Measurements from ENCODE around the gene ITPKC. TPM values are rescaled to one million over a fixed set of nuclear protein-coding genes. Genes with fewer than 3 reads are reported as not detected.
"Not testable (repeated sequence)": the region's sequence is repeated elsewhere in the genome, so short reads cannot be mapped to it uniquely, and the experiment has no call there.

ITPKC gene
- total RNA-seq, 2 experiments from 2014 or later: 4.6 to 5.6 TPM

GRCh38 chr19:40755248-40755624, 38.3 kb downstream of the ITPKC start:
- peak overlapping the region; percentile 78 for H3K4me3 Mint-ChIP-seq
- no peaks in the 10 kb centered on the region for H3K9me3 Mint-ChIP-seq (ENCODE audit: low read depth)
- DNase-seq: no peak
- H3K27ac Mint-ChIP-seq: peak overlapping the region; percentile 97
- intact Hi-C loops (cut with DNase I, micrococcal nuclease): loop anchor here in 1 of 2 experiments (1.0 kb wide), 2 partner anchors 22 to 92 kb away; no protein-coding TSS in a partner anchor
- peaks cover 71% of the 10 kb centered on the region for H3K36me3 Mint-ChIP-seq (ENCODE audit: low read depth)
- POLR2A ChIA-PET: interaction anchor here (0.7 to 1.8 kb wide), 4 partner anchors 8 to 334 kb away, joined by 3 to 13 read pairs (median 4); partner anchors contain the start of gene RAB4B
- ATAC-seq: no peak
- no peaks in the 10 kb centered on the region for H3K27me3 Mint-ChIP-seq
- H3K4me1 Mint-ChIP-seq: peaks cover 51% of the 10 kb centered on the region
- CTCF ChIA-PET: interaction anchor here (0.6 to 4.5 kb wide), 6 partner anchors 11 to 138 kb away, joined by 3 to 24 read pairs (median 4); partner anchors contain the start of gene RAB4B

DNA sequence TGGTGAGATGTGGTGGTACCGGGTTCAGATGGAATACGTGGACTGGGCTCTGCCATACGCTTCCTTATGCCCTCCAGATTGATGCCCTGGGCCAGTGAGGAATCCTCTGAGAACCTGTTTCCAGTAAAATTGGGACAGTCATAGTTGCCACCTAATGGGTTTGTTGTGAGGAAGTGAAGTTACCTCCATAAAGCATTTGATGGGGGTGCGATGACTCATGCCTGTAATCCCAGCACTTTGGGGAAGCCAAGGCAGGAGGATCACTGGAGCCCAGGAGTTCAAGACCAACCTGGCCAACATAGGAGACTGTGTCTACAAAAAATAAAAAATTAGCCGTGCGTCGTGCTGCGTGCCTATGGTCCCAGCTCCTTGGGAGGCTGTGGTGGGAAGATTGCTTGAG, 38.9 kb downstream of the ITPKC start:
- Mint-ChIP-seq H3K27me3 (no peaks in the 10 kb centered on the region), H3K27ac (peak overlapping the region; percentile 97), H3K4me1 (peaks cover 55% of the 10 kb centered on the region), H3K9me3 (ENCODE audit: low read depth) (no peaks in the 10 kb centered on the region), H3K36me3 (ENCODE audit: low read depth) (peaks cover 75% of the 10 kb centered on the region), H3K4me3 (peak overlapping the region; percentile 78)
- DNase-seq (no peak), ATAC-seq (no peak)
- intact Hi-C loops (cut with DNase I, micrococcal nuclease): loop anchor here in 1 of 2 experiments (1.0 kb wide), 2 partner anchors 22 to 92 kb away; no protein-coding TSS in a partner anchor
- POLR2A ChIA-PET: no interaction called here
- CTCF ChIA-PET: interaction anchor here (1.9 to 4.5 kb wide), 2 partner anchors 22 to 52 kb away, joined by 11 to 24 read pairs; partner anchors contain the start of gene RAB4B

DNA sequence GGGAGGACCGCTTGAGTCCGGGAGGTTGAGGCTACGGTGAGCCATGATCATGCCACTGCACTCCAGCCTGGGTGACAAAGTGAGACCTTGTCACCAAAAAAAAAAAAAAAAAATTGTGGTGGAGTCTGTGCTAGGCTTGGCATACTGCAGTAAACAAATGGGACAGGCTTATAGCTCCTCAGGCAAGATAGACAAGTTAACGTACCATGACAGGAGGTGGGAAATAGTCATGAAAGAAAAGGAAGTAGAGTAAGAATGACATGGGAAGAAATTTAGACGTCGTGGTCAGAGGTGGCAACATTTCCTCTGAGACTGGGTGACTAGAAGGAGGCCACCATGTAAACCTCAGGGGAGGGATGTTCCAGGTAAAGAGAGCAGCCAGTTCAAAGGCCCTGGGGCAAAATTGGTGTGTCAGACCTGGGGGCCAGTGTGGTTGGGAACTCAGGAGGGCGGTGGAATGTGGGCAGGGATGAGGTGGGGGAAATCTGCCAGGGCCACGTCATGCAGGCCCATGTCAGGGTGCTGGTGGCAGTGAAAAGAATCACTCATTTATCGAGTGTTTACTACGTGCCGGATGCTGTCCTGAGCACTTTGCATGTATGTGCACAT, 39.7 kb downstream of the ITPKC start:
- ATAC-seq: peak; percentile 28
- CTCF ChIA-PET: interaction anchor here (1.9 to 2.5 kb wide), 2 partner anchors 21 to 51 kb away, joined by 5 to 11 read pairs; no protein-coding TSS in a partner anchor
- intact Hi-C loops (cut with DNase I, micrococcal nuclease): no loop called here
- peak; percentile 62 for DNase-seq
- Mint-ChIP-seq H3K27me3 (no peaks in the 10 kb centered on the region), H3K27ac (peak overlapping the region; percentile 69), H3K9me3 (ENCODE audit: low read depth) (no peaks in the 10 kb centered on the region), H3K4me3 (peak overlapping the region; percentile 18), H3K4me1 (peaks cover 58% of the 10 kb centered on the region), H3K36me3 (ENCODE audit: low read depth) (peaks cover 74% of the 10 kb centered on the region)
- POLR2A ChIA-PET: interaction anchor here (0.6 to 0.7 kb wide), 2 partner anchors 26 to 373 kb away, joined by 3 to 5 read pairs; no protein-coding TSS in a partner anchor

DNA sequence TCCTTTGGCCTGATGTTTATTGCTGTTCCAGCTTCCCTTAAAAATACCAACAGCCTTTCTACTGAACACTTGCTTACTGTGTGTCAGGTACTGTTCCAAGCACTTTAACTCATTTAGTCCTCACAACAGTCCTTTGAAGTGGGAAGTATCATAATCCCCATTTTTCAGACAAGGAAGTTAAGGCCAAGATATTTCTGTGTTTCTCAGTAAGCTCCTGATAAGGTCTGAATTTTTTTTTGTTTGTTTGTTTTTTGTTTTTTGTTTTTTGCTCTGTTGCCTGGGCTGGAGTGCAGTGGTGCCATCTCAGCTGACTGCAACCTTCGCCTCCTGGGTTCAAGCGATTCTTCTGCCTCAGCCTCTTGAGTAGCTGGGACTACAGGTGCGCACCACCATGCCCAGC, 41.6 kb downstream of the ITPKC start:
- Mint-ChIP-seq H3K9me3 (ENCODE audit: low read depth) (no peaks in the 10 kb centered on the region), H3K36me3 (ENCODE audit: low read depth) (peaks cover 76% of the 10 kb centered on the region), H3K4me3 (no peak overlapping the region), H3K4me1 (peaks cover 67% of the 10 kb centered on the region), H3K27me3 (no peaks in the 10 kb centered on the region), H3K27ac (peak overlapping the region; percentile 58)
- DNase-seq (no peak), ATAC-seq (no peak)
- POLR2A ChIA-PET: interaction anchor here (2.0 kb wide), 1 partner anchor 19 kb away, joined by 7 read pairs; the partner anchor contains the start of gene RAB4B
- intact Hi-C loops (cut with DNase I, micrococcal nuclease): no loop called here
- CTCF ChIA-PET: interaction anchor here (1.0 to 2.5 kb wide), 4 partner anchors 11 to 45 kb away, joined by 3 to 5 read pairs (median 4); no protein-coding TSS in a partner anchor

DNA sequence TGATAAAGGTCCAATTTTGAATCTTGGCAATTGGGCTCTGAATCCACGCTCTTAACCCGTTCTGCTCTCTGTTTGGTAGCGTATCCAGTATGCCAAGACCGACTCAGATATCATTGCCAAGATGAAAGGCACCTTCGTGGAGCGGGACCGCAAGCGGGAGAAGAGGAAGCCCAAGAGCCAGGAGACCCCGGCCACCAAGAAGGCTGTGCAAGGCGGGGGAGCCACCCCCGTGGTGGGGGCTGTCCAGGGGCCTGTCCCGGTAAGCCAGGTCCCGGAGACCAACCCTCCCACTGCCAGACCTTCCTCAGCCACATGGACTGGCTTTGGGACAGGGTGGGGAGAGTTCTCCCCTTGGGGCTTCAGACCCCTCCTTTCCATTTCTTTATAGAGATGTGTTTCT, 42.4 kb downstream of the ITPKC start:
- CTCF ChIA-PET: interaction anchor here (2.5 kb wide), 1 partner anchor 18 kb away, joined by 5 read pairs; no protein-coding TSS in a partner anchor
- Mint-ChIP-seq H3K36me3 (ENCODE audit: low read depth) (peaks cover 81% of the 10 kb centered on the region), H3K9me3 (ENCODE audit: low read depth) (no peaks in the 10 kb centered on the region), H3K27me3 (no peaks in the 10 kb centered on the region), H3K4me3 (no peak overlapping the region), H3K27ac (no peak overlapping the region), H3K4me1 (peaks cover 72% of the 10 kb centered on the region)
- POLR2A ChIA-PET: interaction anchor here (2.0 kb wide), 1 partner anchor 18 kb away, joined by 7 read pairs; the partner anchor contains the start of gene RAB4B
- intact Hi-C loops (cut with DNase I, micrococcal nuclease): no loop called here
- no peak for ATAC-seq
- DNase-seq: no peak

- peaks cover 77% of the 10 kb centered on the region for H3K36me3 Mint-ChIP-seq (ENCODE audit: low read depth)
- ChIA-PET CTCF (interaction anchor here (0.7 to 1.1 kb wide), 2 partner anchors 44 to 72 kb away, joined by 3 read pairs; no protein-coding TSS in a partner anchor), POLR2A (interaction anchor here (1.3 kb wide), 1 partner anchor 9 kb away, joined by 3 read pairs; no protein-coding TSS in a partner anchor)
- H3K4me3 Mint-ChIP-seq: no peak overlapping the region
- H3K27me3 Mint-ChIP-seq: no peaks in the 10 kb centered on the region
- peak overlapping the region; percentile 61 for H3K27ac Mint-ChIP-seq
- H3K9me3 Mint-ChIP-seq (ENCODE audit: low read depth): no peaks in the 10 kb centered on the region
- peaks cover 56% of the 10 kb centered on the region for H3K4me1 Mint-ChIP-seq
- DNase-seq (no peak), ATAC-seq (no peak)
- intact Hi-C loops (cut with DNase I, micrococcal nuclease): no loop called here
Observed at GRCh38 chr19:40762754-40763470, 46.0 kb downstream of the ITPKC start.

DNA sequence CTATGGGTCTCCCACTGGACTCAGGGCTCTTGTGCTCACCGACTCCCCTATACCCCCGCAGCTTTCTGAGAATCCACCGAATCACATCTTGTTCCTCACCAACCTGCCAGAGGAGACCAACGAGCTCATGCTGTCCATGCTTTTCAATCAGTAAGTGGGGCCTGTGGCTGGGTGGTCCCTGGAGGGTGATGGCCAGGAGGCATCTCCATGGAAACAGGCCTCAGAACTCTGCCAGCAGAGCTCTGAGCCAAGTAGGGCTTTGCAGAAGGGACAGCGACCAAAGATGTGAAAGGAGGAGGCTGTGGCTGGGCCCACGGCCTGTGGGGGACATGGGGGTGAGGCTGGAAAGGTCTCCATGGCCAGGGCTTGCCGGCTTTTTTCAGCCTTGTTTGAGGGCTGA, 46.6 kb downstream of the ITPKC start:
- ATAC-seq: no peak
- ChIA-PET POLR2A (interaction anchor here (1.3 kb wide), 1 partner anchor 9 kb away, joined by 3 read pairs; no protein-coding TSS in a partner anchor), CTCF (interaction anchor here (0.6 to 1.1 kb wide), 3 partner anchors 44 to 1025 kb away, joined by 3 read pairs; no protein-coding TSS in a partner anchor)
- Mint-ChIP-seq H3K4me1 (peaks cover 52% of the 10 kb centered on the region), H3K36me3 (ENCODE audit: low read depth) (peaks cover 72% of the 10 kb centered on the region), H3K4me3 (no peak overlapping the region), H3K9me3 (ENCODE audit: low read depth) (no peaks in the 10 kb centered on the region), H3K27ac (no peak overlapping the region), H3K27me3 (no peaks in the 10 kb centered on the region)
- no peak for DNase-seq
- intact Hi-C loops (cut with DNase I, micrococcal nuclease): no loop called here

DNA sequence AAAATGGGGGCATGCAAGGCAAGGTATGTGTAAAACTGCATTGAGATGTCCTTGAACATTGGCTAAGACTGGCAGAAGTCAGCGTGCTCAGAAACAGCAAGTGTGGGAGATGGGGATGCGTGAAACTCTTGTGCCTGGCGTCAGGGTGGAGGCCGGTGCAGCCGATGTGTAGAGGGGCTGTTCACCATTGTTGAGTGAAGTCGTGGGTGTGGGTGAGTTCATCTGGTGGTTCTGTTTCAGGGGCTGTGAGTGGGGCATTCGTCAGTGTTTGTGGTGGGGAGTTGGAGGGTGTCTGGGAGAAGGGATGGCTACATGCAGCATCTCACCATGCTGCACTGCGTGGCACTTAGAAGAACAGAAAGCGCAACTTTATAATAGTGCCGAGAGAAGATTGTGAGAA, 47.1 kb downstream of the ITPKC start:
- Mint-ChIP-seq H3K9me3 (ENCODE audit: low read depth) (no peaks in the 10 kb centered on the region), H3K4me3 (no peak overlapping the region), H3K27me3 (no peaks in the 10 kb centered on the region), H3K36me3 (ENCODE audit: low read depth) (peaks cover 74% of the 10 kb centered on the region), H3K27ac (peak overlapping the region; percentile 48), H3K4me1 (peaks cover 52% of the 10 kb centered on the region)
- ChIA-PET CTCF (interaction anchor here (0.6 to 1.1 kb wide), 2 partner anchors 43 to 1025 kb away, joined by 3 read pairs; no protein-coding TSS in a partner anchor), POLR2A (interaction anchor here (1.3 kb wide), 1 partner anchor 10 kb away, joined by 3 read pairs; no protein-coding TSS in a partner anchor)
- ATAC-seq (no peak), DNase-seq (no peak)
- intact Hi-C loops (cut with DNase I, micrococcal nuclease): no loop called here

GRCh38 chr19:40766385-40766784, 49.5 kb downstream of the ITPKC start:
- H3K4me1 Mint-ChIP-seq: peaks cover 39% of the 10 kb centered on the region
- ChIA-PET POLR2A (interaction anchor here (1.6 kb wide), 1 partner anchor 16 kb away, joined by 8 read pairs; the partner anchor contains the start of gene ACTMAP), CTCF (interaction anchor here (0.9 to 1.2 kb wide), 2 partner anchors 9 to 12 kb away, joined by 3 read pairs; partner anchors contain the start of gene RAB4B)
- ATAC-seq; DNase-seq; H3K4me3 Mint-ChIP-seq; intact Hi-C loops (cut with DNase I, micrococcal nuclease); H3K27me3 Mint-ChIP-seq; H3K9me3 Mint-ChIP-seq (ENCODE audit: low read depth): not testable (repeated sequence)
- H3K36me3 Mint-ChIP-seq (ENCODE audit: low read depth): peaks cover 71% of the 10 kb centered on the region
- H3K27ac Mint-ChIP-seq: peak overlapping the region; percentile 25

DNA sequence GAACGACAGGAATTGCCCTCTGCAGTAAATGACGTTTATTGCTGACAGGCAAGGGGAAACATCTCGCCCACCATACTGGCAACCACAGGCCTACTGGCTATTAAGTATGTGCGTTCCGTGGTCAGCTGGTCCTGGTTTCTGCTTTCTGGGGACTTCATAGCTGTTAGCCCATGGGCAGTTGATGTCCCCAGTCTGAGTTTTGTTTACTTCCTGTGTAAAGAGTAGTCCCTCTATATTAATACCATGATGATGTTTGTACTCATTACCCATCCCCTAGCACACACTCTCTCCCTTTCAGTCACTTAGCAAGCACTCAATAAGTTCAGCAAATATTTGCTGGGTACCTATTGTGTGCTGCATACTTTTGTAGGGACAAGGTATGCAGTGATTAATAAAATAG, 52.0 kb downstream of the ITPKC start:
- Mint-ChIP-seq H3K36me3 (ENCODE audit: low read depth) (peaks cover 53% of the 10 kb centered on the region), H3K27ac (no peak overlapping the region), H3K4me1 (peaks cover 19% of the 10 kb centered on the region), H3K27me3 (no peaks in the 10 kb centered on the region), H3K9me3 (ENCODE audit: low read depth) (no peaks in the 10 kb centered on the region), H3K4me3 (no peak overlapping the region)
- ATAC-seq: no peak
- CTCF ChIA-PET: interaction anchor here (1.2 kb wide), 1 partner anchor 11 kb away, joined by 3 read pairs; no protein-coding TSS in a partner anchor
- intact Hi-C loops (cut with DNase I, micrococcal nuclease): no loop called here
- no peak for DNase-seq
- POLR2A ChIA-PET: no interaction called here

Data from activated CD4-positive, alpha-beta T cell treated with anti-CD3 and anti-CD28 coated beads for 36 hours (primary cell).